ENCODE measurements around the gene ILK.

DNA sequence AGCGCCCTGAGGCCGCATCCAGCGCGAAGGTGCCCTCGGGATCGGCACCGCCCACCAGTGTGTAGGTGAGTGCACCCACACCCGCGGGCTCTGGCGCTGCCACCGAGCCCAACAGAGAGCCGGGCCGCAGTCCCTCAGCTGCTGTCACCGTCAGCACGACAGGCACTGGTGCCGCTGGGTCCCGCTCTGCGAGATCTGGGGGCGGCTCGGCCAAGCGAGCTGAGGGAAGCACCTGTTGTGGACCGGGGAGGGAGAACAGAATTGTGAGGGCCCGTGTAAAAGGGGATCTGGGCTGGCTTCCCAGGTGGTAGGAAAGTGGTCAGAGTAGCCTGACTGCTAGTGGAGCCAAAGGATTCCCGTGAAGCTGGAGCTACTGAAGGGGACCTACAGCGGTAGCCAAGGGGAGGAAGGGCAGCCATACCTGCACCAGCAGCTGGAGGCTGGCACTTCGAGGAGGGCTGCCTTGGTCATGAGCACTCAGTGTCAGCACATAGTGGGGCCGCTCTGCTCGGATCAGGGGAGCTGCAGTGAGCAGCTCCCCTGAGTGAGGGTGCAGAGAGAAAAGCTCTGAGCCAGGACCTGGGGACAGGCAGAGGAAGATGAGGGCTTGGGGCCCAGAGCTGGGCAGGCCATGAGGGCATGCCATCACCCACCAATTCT is 27.2 kb downstream of the ILK start:
- TF ChIP-seq, protein P1, sequence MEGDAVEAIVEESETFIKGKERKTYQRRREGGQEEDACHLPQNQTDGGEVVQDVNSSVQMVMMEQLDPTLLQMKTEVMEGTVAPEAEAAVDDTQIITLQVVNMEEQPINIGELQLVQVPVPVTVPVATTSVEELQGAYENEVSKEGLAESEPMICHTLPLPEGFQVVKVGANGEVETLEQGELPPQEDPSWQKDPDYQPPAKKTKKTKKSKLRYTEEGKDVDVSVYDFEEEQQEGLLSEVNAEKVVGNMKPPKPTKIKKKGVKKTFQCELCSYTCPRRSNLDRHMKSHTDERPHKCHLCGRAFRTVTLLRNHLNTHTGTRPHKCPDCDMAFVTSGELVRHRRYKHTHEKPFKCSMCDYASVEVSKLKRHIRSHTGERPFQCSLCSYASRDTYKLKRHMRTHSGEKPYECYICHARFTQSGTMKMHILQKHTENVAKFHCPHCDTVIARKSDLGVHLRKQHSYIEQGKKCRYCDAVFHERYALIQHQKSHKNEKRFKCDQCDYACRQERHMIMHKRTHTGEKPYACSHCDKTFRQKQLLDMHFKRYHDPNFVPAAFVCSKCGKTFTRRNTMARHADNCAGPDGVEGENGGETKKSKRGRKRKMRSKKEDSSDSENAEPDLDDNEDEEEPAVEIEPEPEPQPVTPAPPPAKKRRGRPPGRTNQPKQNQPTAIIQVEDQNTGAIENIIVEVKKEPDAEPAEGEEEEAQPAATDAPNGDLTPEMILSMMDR (conservative IDR thresholded peaks at IDR 0.05), result no peak
- no peak for TF ChIP-seq ZFX (IDR thresholded peaks at IDR 0.05)

Data from C4-2B (cell line).